Smooth muscle cell of the brain vasculature (primary cell): ENCODE data around the gene VAX1.

ENCODE experiments used
- DNase-seq: peaks from one replicate; pipeline ENCODE4 v3.0.0-alpha.2; 2012; ENCODE audit warnings: low read depth, low spot score

Gene VAX1

DNA sequence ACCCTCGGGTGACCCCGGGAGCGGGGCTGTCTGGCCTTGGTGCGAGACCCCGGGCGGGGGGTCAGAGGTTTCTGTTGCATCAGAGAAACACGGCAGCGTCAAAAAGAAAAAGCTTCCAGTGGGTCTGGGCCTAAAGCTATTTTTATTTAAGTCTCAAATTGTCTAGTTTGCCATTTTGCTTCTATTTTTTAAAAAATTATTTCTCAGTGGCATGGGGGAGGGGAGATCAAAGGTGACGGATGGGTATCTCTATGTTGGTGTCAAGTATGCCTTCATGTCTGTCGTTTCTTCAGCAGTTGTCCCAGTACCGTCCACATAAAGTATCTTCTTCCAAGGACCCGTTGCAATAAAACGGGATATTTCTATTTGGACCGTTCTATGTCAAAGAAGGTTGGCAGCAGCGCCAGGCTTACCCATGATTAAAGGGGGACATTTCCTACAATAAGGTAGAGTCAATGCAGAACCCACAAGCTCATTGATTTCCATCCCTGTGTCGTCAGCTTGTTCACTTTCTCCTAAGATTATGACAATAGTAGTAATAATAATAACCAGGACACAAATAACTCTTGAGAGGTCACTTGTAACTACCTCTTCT lies 26.0 kb upstream of the VAX1 start:
- no peak for DNase-seq

DNA sequence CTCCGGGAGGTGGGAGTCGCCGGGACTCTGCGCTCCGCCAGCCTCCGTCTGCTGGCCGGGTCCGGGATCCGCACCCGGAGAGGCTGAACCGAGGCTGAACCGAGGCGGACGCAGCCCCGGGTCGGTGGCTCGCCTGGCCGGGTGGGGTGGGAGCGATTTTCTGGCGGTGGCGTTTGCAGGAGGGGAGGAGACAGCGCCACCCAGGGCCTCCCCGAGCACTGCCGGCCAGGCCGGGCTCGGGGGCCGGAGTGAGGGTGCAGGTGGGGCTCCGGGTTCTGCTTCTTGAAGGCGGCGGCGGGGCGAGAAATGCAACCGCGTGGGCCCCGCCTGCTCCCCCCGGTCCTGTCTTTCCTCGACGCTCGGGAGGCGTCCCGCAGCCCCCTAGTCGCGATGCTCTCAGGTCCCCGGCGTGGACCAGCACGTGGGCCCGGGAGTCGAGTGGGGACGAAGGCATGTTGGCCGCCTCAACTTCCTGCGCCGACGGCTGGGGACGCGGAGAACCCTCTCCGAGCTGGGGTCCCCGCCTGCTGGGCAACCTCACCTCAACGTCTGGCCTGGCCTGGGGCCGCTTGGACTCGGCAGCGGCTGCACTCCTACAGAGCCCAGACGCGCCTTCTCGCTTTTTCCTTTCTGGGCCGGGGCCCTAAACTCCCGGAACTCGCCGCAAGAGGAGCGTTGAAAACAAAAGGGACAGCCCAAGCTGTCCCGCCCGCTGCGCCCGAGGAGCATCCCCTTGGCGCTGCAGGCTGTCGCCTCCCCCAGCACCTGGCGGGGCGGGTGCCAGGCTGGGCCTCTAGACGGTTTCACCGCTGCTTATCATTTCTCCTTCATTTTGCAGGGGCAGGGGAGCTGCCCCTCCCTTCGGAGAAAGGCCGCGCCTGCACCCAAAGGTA lies 25.2 kb upstream of the VAX1 start:
- no peak for DNase-seq

DNA sequence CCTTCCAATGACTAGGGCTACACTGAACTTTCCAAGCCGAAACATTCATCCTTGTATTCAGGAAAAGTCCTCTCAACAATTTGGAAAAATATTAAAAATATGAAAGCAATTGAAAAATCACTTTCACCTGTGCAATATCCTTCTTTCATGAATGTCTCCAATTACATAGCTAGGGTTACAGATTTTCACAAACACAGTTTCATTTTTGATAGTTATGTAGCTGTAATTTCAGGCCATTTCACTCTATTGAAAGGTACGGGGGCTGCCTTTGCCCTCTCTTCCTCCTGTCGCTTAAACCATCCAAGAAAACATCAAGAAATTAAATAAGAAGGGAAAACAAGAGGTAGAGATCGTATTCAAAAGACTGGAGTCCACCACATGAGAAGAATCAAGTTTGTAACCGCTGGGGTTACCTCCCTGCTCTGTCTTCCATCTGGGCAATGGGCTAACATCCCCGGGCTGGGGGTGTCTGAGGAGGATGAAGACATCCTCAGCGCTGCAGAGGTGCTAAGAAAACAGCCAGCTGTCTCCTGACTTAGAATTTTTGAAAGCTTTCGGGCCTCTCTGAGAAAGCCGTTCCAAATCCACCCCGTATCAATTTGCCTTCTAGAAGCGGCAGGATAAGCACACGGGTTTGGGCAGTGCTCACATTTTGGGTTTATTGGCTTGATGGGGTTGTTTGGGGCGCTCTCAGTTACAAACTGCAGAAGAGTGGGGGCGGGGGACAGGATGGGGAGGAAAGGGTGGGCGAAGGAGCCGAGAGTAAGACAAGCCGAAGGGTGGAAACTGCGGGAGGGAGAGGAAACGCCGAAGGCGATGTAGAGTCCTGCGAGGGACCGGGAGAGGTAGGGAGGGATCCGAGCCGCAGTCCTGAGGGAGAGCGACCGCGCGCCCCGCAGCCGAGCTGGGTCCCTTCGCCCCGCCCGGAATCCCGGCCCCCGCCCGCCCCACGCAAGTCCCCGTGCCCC lies 24.3 kb upstream of the VAX1 start:
- DNase-seq, result no peak

DNA sequence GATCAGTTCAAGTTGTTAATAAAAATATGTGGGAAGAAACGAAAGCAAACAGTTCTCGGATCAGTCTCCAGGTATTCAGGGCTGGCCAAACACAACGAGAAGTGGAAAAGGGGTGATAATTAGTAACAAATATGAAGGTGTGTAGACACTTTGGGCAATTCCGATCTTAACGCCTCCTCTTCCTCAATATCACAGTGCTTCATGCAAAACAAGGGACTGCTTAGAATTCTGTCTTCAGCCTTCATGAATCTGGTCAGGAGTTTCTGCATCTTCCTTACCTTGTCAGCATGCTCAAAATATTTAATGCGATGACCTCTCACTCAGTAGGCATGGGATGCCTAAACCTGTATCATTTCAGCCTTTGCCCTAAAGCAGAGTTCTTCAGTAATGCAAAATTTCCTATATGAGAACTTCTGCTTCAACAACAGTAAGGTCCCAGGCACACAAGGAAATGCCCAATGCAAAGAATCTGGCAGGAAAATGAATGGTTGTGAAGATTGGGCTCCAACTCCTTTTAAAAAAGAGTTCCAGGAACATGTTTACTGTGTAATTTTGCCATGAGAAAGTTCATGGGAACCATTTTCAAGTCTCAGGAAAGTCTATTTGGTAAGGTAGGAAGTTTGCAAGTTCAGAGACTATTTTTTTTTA lies 23.4 kb upstream of the VAX1 start:
- no peak for DNase-seq

DNA sequence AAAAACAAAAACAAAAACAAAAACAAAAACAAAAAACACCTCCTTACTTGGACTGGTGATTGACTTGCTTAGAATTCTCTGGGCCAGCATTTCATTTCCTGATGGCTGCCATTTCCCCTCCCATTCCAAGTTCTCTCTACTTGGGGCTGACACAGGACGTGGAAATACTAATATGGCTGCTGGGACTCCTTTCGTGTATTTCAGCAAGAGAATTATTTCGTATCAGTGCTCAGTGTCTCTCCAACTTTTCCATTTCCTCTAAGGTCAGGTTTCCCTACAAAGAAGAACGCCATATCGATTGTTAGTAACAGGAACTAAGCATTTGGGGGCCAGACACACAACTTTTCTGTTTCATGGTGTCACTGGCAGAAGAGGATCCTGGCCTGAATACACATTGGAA lies 22.5 kb upstream of the VAX1 start:
- no peak for DNase-seq

DNA sequence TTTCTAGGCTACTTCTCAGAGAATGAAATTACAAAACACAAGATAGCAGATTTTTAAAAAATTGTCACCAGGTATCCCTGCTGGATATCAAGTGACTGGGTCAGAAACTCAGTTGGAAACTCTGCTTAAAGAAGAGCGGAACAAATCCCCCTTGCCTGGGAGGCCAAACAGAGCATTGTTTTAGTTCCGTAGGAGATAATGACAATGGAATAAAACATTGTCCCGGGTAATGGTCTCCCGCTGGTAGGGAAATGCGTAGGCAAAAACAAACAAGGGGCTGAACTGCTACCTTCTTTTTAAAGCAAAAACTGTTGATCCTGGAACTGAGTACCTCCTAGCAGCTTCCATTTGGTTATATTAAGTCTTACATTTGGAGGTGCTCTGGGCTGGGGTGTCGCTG lies 21.3 kb upstream of the VAX1 start:
- DNase-seq, result no peak

DNA sequence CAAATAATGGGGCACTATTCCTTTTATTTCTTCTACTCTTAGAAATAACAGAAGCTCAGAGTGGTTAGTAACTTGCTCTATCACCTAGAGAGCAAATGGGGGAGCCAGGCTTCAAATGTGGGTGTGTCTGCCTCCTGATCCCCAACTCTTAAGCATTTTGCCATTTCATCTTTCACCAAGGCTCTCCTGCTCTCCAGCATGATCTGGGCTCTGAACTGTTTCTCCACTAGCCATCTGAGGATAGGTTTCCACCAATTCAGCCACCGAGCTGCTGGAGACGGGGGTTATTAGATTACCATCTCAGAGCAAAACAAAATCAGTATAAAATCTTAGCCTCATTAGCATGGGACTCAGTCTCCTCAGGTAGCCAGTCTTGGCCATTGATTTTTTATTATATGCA lies 20.2 kb upstream of the VAX1 start:
- no peak for DNase-seq

DNA sequence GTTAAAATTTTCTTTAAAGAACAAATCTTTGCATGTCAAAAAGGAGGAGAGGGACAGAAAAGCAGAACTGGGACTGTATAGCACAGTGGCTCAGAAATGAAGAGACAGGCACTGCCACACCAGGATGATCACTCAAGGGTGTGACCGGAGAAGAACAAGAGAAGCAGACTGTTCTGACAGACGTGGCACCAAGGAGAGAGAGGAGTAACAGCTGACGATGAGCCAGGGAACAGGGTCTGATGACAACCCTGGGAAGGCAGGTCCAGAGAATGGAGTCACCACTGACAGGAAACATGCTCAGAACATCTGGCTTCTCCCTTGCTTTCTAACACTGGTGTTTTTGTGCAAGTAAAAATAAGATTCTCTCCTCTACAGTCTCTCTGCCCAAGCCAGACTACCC lies 14.6 kb upstream of the VAX1 start:
- no peak for DNase-seq

DNA sequence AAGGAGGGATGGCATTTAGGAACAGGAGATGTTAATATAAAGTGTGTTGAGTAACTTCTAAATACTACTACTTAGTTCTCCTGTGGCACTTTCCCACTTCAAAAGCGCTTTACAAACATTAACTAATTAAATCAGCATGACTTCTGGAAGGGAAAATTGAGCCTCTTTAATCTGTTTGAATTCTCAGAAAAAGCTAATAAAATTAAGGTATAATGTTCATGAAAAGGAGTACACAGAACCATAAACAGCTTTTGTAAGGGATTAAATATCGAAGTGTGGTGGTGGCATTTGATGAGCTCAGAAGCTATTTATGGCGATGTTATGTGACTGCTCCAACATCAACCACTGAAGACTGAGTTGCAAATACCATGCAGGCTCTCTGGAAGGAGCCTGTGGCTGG lies 10.2 kb upstream of the VAX1 start:
- no peak for DNase-seq

DNA sequence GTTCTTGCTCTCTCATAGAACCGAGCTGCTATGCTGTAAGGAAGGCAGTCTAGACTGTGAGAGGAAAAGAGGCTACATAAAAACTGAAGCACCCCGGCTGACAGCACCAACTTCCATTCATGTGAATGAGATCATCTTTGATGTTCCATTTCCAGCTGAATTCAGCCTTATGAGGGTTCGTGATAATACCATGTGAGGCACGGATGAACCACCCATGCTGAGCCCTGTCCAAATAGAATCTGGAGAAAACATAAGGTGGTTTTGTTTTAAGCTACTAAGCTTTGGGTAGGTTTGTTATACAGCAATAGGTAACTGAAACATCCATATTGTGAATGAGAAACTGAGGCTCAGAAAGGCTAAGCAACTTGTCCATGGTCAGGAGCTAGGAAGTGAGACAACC lies 6.9 kb upstream of the VAX1 start:
- no peak for DNase-seq

DNA sequence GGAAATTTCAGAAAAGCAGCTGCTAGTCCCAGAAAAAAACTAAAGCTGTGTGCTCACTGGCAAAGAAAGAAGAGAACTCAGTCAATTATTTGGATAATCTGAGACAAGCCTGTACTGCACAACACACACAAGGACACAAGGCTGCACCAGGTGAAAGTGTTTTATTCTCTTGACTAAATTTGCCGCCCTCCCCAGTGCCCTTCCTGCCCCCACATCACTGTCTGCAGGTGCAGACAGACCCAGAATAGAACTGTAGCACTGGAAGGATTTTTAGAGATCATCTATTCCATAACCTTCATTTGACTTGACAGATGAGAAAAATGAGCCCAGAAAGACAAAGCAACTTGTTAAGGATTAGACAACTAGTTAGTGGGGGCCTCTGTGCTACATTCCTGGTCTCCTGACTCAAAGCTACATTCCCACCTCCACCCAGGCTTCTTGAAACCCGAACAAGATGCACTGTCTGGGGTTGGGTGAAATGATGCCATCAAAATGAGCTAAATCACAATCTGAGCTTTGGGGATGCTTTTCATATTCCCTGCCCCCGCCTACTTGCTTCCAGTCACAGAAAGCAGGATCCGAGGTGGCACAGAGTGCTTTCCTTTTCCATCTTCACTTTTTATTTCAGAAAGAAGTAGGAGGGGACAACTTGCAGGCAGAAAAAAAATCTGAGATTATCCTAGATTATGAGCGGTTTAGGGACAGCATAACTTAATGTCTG lies 5.2 kb upstream of the VAX1 start:
- DNase-seq, result no peak

DNA sequence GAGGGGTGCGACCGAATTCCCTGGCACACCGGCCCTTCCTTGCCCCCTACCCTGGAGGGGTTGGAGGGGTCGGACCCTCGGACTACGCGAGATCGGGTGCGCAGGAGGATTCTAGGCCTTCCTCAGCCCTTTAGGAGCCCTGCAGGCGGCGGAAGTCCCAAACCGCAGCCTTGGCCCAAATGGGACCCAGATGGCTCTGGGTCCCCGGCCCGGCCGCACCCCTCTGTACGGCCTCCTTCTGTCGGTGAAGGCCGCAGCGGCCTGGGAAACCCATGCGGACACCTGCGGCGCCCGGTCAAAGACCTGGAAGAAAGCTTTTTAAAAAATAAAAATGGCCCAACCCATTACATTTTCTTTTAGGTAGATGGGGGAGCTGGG lies 2.4 kb upstream of the VAX1 start:
- DNase-seq, result no peak

DNA sequence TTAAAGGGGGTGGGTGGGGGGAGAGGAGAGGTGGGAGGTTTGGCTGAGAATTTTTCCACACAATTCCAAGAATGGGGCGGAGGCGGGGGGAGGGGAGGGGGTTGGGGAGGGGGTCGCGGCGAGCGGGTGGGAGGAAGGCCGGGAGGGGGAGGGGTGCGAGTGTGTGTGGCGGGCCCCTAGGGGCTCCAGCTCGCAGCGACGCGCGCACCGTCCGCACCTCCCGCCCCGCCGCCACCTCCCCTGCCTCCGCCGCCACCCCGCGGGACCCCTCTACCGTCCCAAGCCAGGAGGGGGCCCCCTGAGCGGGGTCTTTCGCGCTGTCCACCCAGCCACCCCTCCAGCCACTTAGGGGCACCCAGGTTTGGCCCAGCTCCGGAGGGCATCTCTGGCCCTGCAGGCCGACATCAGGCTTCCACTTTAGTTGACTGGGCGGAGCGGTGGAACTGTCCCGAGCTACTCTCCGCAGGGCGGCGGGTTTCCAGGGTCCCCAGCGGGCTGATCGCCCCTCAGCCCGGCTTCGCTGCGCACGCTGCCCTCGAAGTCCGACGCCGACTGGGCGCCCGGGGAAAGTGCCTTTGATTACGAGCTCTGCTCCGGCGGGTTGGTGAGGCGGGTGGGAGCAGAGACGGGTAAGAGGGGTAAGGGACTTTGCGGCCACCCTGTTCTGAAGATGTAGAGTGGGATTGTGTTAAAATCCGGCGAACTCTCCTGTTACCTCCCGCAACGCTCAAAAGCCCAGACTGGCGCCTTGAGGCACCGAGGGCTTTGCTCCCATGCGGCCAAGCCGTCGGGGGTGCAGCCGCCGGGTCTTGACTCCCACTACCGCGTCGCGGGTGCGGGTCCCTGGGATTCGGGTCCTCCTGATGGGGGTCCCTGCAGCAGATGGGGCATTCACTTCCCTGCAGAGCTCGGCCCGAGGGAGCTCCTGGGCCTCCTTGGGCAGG lies 1.8 kb upstream of the VAX1 start:
- DNase-seq, result no peak

DNA sequence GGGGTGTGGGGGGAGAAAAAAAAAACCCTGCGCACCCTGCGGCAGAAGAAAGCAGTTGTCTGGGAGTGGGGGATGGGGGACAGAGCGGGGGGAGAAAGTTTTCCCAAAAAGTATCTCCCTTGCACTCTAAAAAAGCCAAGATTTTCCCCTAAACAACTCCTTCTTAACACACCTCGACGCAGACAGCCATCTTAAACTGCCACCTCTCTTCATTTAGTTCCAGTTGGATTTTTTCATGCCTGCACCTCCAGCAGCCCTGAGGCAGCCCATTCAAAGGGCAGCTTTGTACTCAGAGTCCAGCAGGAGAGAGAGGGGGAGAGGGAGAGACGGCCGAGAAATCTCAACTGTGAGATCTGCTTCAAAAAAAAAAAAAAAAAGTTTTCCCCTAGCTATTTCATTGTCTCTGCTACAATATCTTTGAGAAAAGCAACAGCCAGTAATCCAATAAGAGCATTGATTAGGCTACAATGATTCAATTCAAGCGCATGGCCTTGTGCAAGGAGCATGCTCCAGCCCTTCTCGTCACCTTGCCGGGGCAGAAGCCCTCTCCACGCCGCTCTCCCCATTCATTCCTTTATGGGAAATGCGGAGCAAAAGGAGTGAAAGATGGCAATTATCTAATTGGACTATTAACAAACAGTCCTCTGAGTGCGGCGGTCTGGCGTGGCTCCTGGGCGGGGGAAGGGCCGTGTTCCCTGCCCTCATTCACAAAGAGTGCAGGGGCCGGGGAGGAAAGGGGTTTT lies 939 bp upstream of the VAX1 start:
- DNase-seq, result no peak

DNA sequence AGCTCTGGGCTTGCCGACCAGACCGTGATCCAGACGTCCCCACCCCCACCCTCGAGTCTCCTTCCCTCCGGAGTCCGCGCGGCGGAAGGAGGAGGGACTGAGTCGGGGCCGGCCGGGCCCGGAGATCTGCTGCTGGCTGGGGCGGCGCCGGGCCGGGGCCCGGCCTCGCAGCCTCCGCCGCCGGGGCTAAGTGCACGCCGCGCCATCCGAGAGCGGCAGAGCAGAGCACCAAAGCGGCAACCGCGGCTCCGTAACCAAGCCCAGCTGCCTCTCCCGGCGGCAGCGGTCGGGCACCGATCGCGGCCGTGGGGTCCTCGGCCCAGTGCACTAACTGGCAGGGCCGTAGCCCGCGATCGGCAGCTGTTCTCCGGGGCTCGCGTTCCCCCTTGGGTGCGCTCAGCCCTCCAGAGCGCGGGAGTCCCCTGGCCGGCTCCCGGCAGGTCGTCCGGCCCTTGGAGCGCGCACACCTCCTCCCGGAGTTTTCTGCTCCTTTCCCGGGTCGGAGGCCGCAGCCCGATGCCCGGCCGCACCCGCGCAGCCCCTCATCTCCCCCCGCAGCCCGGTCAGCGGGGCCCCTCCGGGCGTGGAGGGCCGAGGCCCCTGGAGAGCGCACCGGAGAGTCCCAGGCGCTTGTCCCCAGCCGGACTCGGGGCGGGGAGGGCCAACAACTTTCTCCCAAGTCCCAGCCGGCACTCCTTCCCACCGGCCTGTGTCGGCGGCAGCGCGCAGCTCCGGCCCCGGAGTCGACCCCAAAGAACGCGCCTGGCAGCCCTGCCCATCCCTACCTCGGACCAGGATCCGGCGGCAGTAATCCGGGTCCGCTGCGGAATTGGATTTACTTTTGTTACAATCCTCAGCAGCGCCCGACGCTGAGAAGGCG lies 799 bp downstream of the VAX1 start:
- no peak for DNase-seq

DNA sequence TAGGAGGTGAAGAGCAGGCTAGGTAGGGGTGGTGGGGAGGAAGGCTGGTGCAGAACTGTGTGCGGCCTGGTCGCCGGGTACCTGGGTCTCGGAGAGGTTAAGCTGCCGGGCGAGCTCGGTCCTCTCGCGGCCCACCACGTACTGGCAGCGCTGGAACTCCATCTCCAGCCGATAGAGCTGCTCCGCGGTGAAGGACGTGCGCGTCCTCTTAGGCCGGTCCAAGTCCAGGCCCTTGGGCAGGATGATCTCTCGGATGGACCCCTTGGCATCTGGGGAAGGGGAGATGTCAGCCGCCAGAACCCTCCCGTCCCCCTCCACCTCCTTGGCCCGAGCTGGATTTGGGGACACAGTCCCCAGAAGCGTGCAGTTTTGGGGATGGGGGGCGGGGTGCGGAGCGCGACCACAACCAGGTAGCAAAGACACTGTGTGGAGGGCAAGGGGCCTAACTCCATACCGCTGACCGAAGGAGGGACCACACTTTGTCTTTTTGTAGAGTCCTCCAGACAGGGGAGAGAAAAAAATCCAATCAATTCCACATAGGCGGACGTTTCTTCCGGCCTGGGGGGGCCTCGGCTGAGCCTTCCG lies 1.6 kb downstream of the VAX1 start:
- DNase-seq, result no peak

DNA sequence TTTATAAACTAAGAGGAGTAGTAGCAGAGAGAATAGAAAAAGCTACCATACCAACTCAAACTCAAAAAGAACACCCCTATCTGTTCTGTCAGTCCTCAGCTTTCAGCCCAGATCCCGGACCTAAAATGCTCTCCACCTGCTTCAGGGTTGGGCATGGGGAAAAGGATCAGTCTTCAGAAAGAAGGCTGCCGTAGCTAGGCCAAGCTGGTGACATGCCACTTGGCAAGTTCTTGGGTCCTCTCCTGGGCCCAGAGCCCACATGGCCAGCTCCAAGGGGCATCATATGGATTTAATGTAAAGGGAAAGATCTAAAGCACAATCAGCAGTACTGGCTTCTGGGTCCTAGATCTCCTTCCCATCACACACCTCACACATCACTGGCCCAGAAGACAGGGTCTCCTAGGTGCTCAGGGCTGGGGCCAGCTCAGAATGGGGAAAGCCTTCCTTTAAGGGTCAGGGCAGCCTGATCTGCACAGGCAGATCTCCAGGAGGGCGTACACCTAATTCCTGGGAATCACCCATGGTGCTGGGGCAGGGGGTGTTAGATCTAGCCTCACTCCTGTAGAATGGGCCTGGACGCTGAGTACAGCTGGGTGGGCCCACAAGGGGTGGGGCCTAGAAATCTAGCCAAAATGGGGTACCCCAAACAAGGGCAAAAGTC lies 2.5 kb downstream of the VAX1 start:
- DNase-seq, result no peak

DNA sequence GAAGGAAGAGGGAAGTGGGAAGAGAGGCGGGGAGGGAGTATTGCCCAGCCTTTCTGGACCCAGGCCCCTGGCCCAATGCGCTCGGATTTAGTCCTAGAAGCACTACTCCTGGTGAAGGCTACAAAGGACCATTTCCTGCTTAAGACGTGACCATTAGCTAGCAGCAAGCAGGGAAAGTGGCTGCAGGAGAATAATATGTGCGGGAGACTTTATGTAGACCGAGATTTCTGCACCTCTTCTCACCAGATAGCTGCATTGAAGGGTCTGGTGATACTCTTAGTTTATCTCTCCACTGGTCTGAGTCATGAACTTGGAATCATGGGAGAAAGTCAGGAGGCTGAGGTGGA lies 3.1 kb downstream of the VAX1 start:
- DNase-seq, result no peak
